Measurements from ENCODE around the gene KIR2DL1.
"Not testable (repeated sequence)": the region's sequence is repeated elsewhere in the genome, so short reads cannot be mapped to it uniquely, and the experiment has no call there.

KIR2DL1 gene

GRCh38 chr19:54769646-54770045, at the start of gene KIR2DL1:
KIR2DL1 (plus strand) TSS chr19:54769793; CDS start chr19:54769851, 58 bp downstream.
- not testable (repeated sequence) for DNase-seq

GRCh38 chr19:54724142-54724541, 45.5 kb upstream of the KIR2DL1 start, which contains the start of gene KIR3DL3:
KIR3DL3 (plus strand) TSS chr19:54724442; CDS start chr19:54724497, 55 bp downstream.
- no peak for DNase-seq

- no peak for DNase-seq
Observed at GRCh38 chr19:54724644-54725043, 44.9 kb upstream of the KIR2DL1 start.

GRCh38 chr19:54725321-54725720, 44.3 kb upstream of the KIR2DL1 start:
- DNase-seq: no peak

DNA sequence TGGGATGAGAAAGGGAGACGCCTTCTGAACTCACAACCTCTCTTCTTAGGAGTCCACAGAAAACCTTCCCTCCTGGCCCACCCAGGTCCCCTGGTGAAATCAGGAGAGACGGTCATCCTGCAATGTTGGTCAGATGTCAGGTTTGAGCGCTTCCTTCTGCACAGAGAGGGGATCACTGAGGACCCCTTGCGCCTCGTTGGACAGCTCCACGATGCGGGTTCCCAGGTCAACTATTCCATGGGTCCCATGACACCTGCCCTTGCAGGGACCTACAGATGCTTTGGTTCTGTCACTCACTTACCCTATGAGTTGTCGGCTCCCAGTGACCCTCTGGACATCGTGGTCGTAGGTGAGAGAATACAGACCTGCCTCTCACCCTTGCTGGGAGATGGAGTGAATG, 42.0 kb upstream of the KIR2DL1 start:
- no peak for DNase-seq

DNA sequence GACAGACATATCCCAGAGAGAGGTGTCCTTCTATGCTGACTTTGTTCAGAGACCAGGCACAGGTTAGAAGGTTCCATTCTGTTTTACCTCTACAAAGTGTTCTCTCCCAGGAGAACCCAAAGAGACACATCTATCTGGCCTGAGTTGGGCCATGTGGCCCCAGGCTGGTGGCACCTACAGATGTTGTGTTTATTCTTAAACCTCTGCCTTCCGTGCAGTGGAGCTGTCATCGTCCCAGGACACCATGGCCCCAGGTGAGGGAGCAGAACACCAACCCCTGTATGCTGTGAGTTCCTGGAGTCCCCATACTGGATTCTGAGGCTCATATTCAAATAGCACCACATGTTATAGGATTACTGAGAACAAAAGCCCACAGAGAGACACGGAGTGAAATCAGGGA, 41.4 kb upstream of the KIR2DL1 start:
- DNase-seq: no peak

GRCh38 chr19:54729416-54730188, 40.0 kb upstream of the KIR2DL1 start:
- no peak for DNase-seq

- no peak for DNase-seq
Observed at GRCh38 chr19:54731191-54731590, 38.4 kb upstream of the KIR2DL1 start.

GRCh38 chr19:54738306-54738705, 31.3 kb upstream of the KIR2DL1 start, which contains the start of gene KIR2DL3:
KIR2DL3 (plus strand) TSS chr19:54738513; CDS start chr19:54738546, 33 bp downstream.
- not testable (repeated sequence) for DNase-seq

GRCh38 chr19:54738715-54739114, 30.9 kb upstream of the KIR2DL1 start:
- DNase-seq: no peak

- peak; percentile 7 for DNase-seq
Observed at GRCh38 chr19:54739587-54740497, 29.8 kb upstream of the KIR2DL1 start.

- DNase-seq: not testable (repeated sequence)
Observed at GRCh38 chr19:54741950-54742349, 27.6 kb upstream of the KIR2DL1 start.

DNA sequence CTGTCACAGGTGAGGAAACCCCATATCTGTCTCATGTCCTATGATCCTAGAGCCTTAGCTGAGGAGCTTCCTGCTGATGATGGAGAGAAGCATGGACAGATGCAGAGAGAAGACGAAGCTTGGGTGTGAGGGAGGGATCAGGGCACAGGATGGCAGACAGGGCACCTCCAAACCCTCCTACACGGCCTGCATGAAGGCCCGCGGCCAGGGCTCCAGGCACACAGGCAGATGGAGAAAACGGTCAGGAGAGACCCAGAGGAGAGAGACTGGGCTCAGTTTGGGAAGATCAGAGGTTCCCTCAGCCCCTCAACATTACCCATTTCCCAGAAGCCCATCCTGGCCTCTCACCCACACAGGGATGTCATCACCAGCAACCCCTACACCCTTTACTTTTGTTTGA, 25.5 kb upstream of the KIR2DL1 start:
- DNase-seq: not testable (repeated sequence)

- peak; percentile 62 for DNase-seq
Observed at GRCh38 chr19:54747614-54748322, 21.8 kb upstream of the KIR2DL1 start.

DNA sequence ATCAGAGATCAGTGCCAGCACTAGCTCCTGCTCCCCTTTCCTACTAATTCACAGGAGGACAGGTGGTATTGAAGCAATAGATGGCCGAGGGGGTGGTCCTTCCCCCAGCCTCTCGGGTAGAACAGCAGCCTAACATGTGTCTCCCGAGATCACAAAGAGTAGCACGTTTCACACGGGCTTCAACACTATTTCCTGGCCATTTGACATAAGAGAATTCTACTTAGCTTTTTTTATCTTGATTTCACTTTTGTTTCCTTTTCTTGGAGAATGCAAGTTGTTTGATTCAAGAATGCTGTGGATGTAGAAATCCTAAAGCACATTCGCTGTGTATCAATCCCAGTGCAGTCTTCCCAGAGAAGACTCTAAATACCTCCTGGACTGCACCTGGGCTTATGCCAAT, 19.3 kb upstream of the KIR2DL1 start:
- not testable (repeated sequence) for DNase-seq

GRCh38 chr19:54756204-54757110, 13.1 kb upstream of the KIR2DL1 start:
- DNase-seq: not testable (repeated sequence)

DNA sequence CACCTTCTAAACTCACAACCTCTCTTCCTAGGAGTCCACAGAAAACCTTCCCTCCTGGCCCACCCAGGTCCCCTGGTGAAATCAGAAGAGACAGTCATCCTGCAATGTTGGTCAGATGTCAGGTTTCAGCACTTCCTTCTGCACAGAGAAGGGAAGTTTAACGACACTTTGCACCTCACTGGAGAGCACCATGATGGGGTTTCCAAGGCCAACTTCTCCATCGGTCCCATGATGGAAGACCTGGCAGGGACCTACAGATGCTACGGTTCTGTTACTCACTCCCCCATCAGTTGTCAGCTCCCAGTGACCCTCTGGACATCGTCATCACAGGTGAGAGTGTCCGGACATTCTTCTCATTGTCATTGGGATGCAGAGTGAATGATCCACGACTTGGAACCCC, 11.0 kb upstream of the KIR2DL1 start:
- not testable (repeated sequence) for DNase-seq

DNA sequence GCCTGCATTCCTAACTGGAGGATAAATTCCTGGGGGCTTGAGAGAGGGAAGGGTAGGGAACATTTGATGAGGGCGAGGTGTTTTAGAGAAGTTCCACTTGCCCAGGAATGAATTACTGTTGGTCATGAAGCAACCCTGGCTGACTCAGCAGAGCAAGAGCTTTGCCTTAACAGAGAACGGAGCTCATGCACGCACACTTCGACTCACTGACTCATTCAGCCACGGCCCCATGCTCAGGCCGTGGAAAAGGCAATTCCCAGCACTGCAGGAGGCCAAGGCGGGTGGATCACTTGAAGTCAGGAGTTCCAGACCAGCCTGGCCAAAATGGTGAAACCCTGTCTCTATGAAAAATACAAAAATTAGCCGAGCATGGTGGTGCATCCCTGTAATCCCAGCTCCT, 5.4 kb upstream of the KIR2DL1 start:
- peak; percentile 13 for DNase-seq

DNA sequence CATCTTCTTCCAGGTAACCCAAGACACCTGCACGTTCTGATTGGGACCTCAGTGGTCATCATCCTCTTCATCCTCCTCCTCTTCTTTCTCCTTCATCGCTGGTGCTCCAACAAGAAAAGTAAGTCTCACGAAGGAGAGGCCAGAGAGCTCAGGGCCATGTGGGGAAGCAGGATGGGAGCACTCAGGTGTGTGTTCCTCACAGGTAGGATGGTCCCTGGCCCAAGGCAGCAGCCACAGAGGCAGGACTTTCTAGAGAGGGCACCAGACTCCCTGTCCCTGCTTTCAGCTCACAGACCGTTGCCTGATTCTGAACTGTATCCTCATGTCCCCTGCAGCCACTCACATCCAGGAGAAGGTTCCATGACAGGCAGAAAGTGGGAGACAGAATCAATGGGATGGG, 3.1 kb upstream of the KIR2DL1 start:
- not testable (repeated sequence) for DNase-seq

DNA sequence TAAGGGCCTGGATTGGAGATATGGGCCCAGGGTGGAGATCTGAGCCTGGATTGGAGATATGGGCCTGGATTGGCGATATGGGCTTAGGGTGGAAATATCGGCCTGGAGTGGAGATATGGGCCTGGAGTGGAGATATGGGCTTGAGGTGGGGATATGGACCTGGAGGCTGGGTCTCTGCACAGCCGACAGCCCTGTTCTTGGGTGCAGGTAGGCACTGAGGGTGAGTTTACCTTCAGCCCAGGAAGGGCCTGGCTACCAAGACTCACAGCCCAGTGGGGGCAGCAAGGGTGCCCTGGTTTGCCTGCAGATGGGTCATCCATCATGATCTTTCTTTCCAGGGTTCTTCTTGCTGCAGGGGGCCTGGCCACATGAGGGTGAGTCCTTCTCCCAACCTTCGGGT, 918 bp downstream of the KIR2DL1 start:
- DNase-seq: not testable (repeated sequence)
